ENCODE results near the gene GSG1L. TPM values are rescaled to one million over a fixed set of nuclear protein-coding genes. Genes with fewer than 3 reads are reported as not detected.

Gene GSG1L
- polyA plus RNA-seq, 3 donors, result not detected

GRCh38 chr16:27776556-27777225 lies 286.8 kb downstream of the GSG1L start:
- H3K4me3 Mint-ChIP-seq, result no peak overlapping the region
- Histone ChIP-seq H3K4me2 (replicated peaks; ENCODE audit: extremely low read depth, low read length, poor library complexity, severe bottlenecking) (no peak overlapping the region), H3K9ac (ENCODE audit: insufficient read depth, low read length, poor library complexity, severe bottlenecking) (no peak overlapping the region), H3K27me3 (ENCODE audit: control insufficient read depth in 2 of 2, insufficient read depth in 2 of 2, low read length in 2 of 2) (no peaks in the 10 kb centered on the region), H3K4me3 (replicated peaks in 1 of 3; ENCODE audit: low read depth in 2 of 3, low read length in 3 of 3) (no peak overlapping the region), H2AFZ (ENCODE audit: insufficient read depth, low read depth, low read length, poor library complexity, severe bottlenecking) (no peak overlapping the region), H3K27ac (ENCODE audit: low read depth in 1 of 2, low read length in 2 of 2) (no peak overlapping the region), H3K36me3 (replicated peaks in 1 of 2; ENCODE audit: control insufficient read depth in 1 of 2, insufficient read depth in 2 of 2, low read length in 2 of 2) (peaks cover 3 to 13% of the 10 kb centered on the region in 2 donors), H4K20me1 (ENCODE audit: insufficient read depth, low read length) (no peaks in the 10 kb centered on the region), H3K79me2 (ENCODE audit: insufficient read depth, low read length) (no peaks in the 10 kb centered on the region), H3K9me3 (replicated peaks in 1 of 2; ENCODE audit: control insufficient read depth in 1 of 2, insufficient read depth in 1 of 2, low read length in 2 of 2) (no peaks in the 10 kb centered on the region), H3K4me1 (ENCODE audit: control insufficient read depth in 1 of 2, insufficient read depth in 2 of 2, low read length in 2 of 2) (no peaks in the 10 kb centered on the region)
- no peaks in the 10 kb centered on the region for H3K4me1 Mint-ChIP-seq
- H3K9me3 Mint-ChIP-seq, result no peaks in the 10 kb centered on the region
- no peak for DNase-seq
- WGBS (ENCODE audit: insufficient coverage), result 96% methylated on average over 16 of the region's 26 CpGs
- no peak overlapping the region for H3K27ac Mint-ChIP-seq
- peaks cover 12 to 21% of the 10 kb centered on the region in 2 donors for H3K36me3 Mint-ChIP-seq
- peaks cover 0 to 2% (median 1%) of the 10 kb centered on the region in 3 donors for H3K27me3 Mint-ChIP-seq (ENCODE audit: low read depth in 3 of 3)
- TF ChIP-seq CTCF (IDR thresholded peaks at IDR 0.05), result no peak
- intact Hi-C loops (cut with micrococcal nuclease), result no loop called here

DNA sequence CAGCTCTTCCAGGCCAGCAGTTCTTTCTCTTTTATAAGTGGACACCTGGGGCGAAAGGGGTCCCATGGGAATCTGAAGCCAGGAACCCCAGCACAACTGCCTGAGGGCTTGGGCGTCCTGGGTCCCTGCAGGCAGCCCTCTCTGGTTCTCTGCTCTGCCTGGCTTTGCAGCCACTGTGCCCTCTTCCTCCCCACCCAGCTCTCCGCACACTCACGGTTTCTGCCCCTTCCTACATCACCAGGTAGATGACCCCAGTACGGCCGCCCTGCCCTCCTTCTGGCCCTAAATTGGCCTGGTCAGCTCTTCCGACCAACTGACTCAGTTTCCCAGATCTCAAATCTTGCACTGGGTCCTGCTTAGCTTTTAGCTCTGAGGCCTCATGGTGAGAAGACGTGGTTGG lies 288.3 kb downstream of the GSG1L start:
- no peaks in the 10 kb centered on the region for H3K9me3 ChIP-seq (replicated peaks in 1 of 2; ENCODE audit: control insufficient read depth in 1 of 2, insufficient read depth in 1 of 2, low read length in 2 of 2)
- H3K9ac ChIP-seq (ENCODE audit: insufficient read depth, low read length, poor library complexity, severe bottlenecking), result no peak overlapping the region
- no peak overlapping the region for H3K27ac ChIP-seq (ENCODE audit: low read depth in 1 of 2, low read length in 2 of 2)
- no peak overlapping the region for H3K4me2 ChIP-seq (replicated peaks; ENCODE audit: extremely low read depth, low read length, poor library complexity, severe bottlenecking)
- no peak for TF ChIP-seq CTCF (IDR thresholded peaks at IDR 0.05)
- peaks cover 16 to 28% of the 10 kb centered on the region in 2 donors for H3K36me3 ChIP-seq (replicated peaks in 1 of 2; ENCODE audit: control insufficient read depth in 1 of 2, insufficient read depth in 2 of 2, low read length in 2 of 2)
- no peaks in the 10 kb centered on the region for H3K27me3 ChIP-seq (ENCODE audit: control insufficient read depth in 2 of 2, insufficient read depth in 2 of 2, low read length in 2 of 2)
- Mint-ChIP-seq H3K4me3 (no peak overlapping the region), H3K36me3 (peaks cover 25 to 36% of the 10 kb centered on the region in 2 donors), H3K9me3 (no peaks in the 10 kb centered on the region), H3K27ac (peak overlapping the region in 1 of 7 donors; percentile 44), H3K4me1 (no peaks in the 10 kb centered on the region), H3K27me3 (ENCODE audit: low read depth in 3 of 3) (peaks cover 0 to 2% (median 1%) of the 10 kb centered on the region in 3 donors)
- DNase-seq, result no peak
- H3K79me2 ChIP-seq (ENCODE audit: insufficient read depth, low read length), result no peaks in the 10 kb centered on the region
- H3K4me1 ChIP-seq (ENCODE audit: control insufficient read depth in 1 of 2, insufficient read depth in 2 of 2, low read length in 2 of 2), result no peaks in the 10 kb centered on the region
- H4K20me1 ChIP-seq (ENCODE audit: insufficient read depth, low read length), result no peaks in the 10 kb centered on the region
- no peak overlapping the region for H3K4me3 ChIP-seq (replicated peaks in 1 of 3; ENCODE audit: low read depth in 2 of 3, low read length in 3 of 3)
- H2AFZ ChIP-seq (ENCODE audit: insufficient read depth, low read depth, low read length, poor library complexity, severe bottlenecking), result no peak overlapping the region
- 92% methylated on average over 5 of the region's 8 CpGs for WGBS (ENCODE audit: insufficient coverage)
- intact Hi-C loops (cut with micrococcal nuclease), result no loop called here

Measured in CD14-positive monocyte (primary cell).